Glutamatergic neuron (in vitro differentiated cells): ENCODE data around the gene RPL36. TPM values are rescaled to one million over a fixed set of nuclear protein-coding genes. Genes with fewer than 3 reads are reported as not detected.

Experiments used
- DNase-seq: peaks from one replicate; pipeline ENCODE4 v3.0.0; 2022
- H3K27ac Mint-ChIP-seq: one replicate; pipeline ENCODE4 v1.8.0; 2020; ENCODE audit warnings: mild to moderate bottlenecking, mixed read lengths, inconsistent platforms; ENCODE audit not compliant: unreplicated experiment
- H3K27me3 Mint-ChIP-seq: one replicate; pipeline ENCODE4 v1.8.0; 2020; ENCODE audit warnings: mild to moderate bottlenecking, moderate library complexity, mixed read lengths, inconsistent platforms; ENCODE audit not compliant: unreplicated experiment
- H3K36me3 Mint-ChIP-seq: one replicate; pipeline ENCODE4 v1.8.0; 2020; ENCODE audit warnings: mild to moderate bottlenecking, mixed read lengths, inconsistent platforms; ENCODE audit not compliant: unreplicated experiment
- H3K4me1 Mint-ChIP-seq: one replicate; pipeline ENCODE4 v1.8.0; 2020; ENCODE audit warnings: mild to moderate bottlenecking, low read depth, mixed read lengths, inconsistent platforms; ENCODE audit not compliant: unreplicated experiment
- H3K4me3 Mint-ChIP-seq: one replicate; pipeline ENCODE4 v1.8.0; 2020; ENCODE audit warnings: mild to moderate bottlenecking, mixed read lengths, inconsistent platforms; ENCODE audit not compliant: unreplicated experiment
- H3K9me3 Mint-ChIP-seq: one replicate; pipeline ENCODE4 v1.8.0; 2020; ENCODE audit warnings: mild to moderate bottlenecking, moderate library complexity, mixed read lengths, inconsistent platforms; ENCODE audit not compliant: unreplicated experiment
- CTCF ChIP-seq: fragments of 200-600 bp; sonication (generic); IDR thresholded peaks from one replicate; pipeline ENCODE4 v1.5.0; 2021; ENCODE audit not compliant: partially characterized antibody, unreplicated experiment
- total RNA-seq: library from RNA; stranded (reverse); fragmentation: NEBNext Ultra II Directional; extraction: Animal tissue kit (Norgen Biotek cat#: 25700); gene quantifications from one replicate; pipeline ENCODE4 v1.2.1, GENCODE V29; 2021; ENCODE audit not compliant: unreplicated experiment

Gene RPL36
- total RNA-seq, 1 donor from 2014 or later = 514 TPM

GRCh38 chr19:5690955-5691821 is 1.1 kb downstream of the RPL36 start:
- Mint-ChIP-seq H3K27ac (peak overlapping the region; percentile 93), H3K9me3 (peaks cover 16% of the 10 kb centered on the region), H3K36me3 (no peaks in the 10 kb centered on the region), H3K4me1 (no peaks in the 10 kb centered on the region), H3K27me3 (peaks cover 15% of the 10 kb centered on the region), H3K4me3 (peak overlapping the region; percentile 96)
- TF ChIP-seq CTCF = no peak
- DNase-seq = no peak

DNA sequence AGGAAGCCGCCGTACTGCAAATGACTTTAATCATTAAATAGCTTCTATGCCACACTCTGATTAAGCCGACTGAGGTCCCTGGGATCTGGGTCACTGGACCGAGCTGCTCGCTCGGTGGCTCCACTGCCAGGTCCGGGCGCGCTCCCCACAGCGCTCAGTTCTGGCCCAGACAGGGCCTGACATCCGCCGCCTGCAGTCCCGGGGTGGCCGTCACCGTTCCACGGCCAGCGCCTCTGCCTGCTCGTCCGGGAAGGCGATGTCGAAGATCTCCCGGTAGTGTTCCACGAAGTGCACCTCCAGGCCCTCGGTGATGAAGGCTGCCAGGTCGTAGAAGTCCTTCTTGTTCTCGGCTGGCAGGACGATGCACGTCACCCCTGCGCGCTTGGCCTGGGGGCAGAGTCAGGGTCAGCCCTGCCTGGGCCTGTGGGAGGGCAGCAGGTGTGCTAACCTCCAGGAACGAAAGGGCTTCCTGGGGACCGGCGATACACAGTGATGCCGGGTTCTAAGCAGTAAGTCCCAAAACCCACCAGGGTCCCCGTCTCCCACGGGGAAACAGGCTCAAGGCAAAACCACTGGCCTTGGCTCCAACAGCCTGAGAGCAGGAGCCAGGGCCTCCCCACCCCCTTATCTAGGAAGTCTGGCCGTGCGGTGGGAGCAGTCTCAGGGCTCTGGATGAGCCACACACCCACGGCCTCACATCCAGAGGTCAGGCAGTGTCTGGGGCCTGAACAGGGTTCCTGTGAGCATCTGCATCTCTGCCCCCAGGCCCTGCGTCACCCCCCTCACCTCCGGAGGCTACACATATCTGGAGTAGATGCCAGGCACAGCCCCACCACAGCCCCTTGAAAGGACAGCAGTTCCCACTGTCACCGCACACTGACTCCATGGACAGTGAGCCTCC is 2.0 kb downstream of the RPL36 start:
- H3K27ac Mint-ChIP-seq = peak overlapping the region; percentile 75
- peak overlapping the region; percentile 81 for H3K4me3 Mint-ChIP-seq
- H3K9me3 Mint-ChIP-seq = peaks cover 16% of the 10 kb centered on the region
- peaks cover 15% of the 10 kb centered on the region for H3K27me3 Mint-ChIP-seq
- no peaks in the 10 kb centered on the region for H3K36me3 Mint-ChIP-seq
- TF ChIP-seq CTCF = no peak
- DNase-seq = no peak
- no peaks in the 10 kb centered on the region for H3K4me1 Mint-ChIP-seq

GRCh38 chr19:5692723-5693194 is 2.7 kb downstream of the RPL36 start:
- H3K9me3 Mint-ChIP-seq = peaks cover 16% of the 10 kb centered on the region
- H3K27ac Mint-ChIP-seq = no peak overlapping the region
- no peak for DNase-seq
- TF ChIP-seq CTCF = no peak
- peak overlapping the region; percentile 81 for H3K4me3 Mint-ChIP-seq
- H3K36me3 Mint-ChIP-seq = no peaks in the 10 kb centered on the region
- H3K27me3 Mint-ChIP-seq = peaks cover 15% of the 10 kb centered on the region
- no peaks in the 10 kb centered on the region for H3K4me1 Mint-ChIP-seq

- TF ChIP-seq CTCF = no peak
- Mint-ChIP-seq H3K9me3 (peaks cover 16% of the 10 kb centered on the region), H3K36me3 (no peaks in the 10 kb centered on the region), H3K27ac (peak overlapping the region; percentile 43), H3K27me3 (peaks cover 11% of the 10 kb centered on the region), H3K4me3 (no peak overlapping the region), H3K4me1 (no peaks in the 10 kb centered on the region)
- no peak for DNase-seq
These were observed 3.4 kb downstream of the RPL36 start for GRCh38 chr19:5693195-5694166.
